ENCODE measurements around the gene SSTR3. TPM values are rescaled to one million over a fixed set of nuclear protein-coding genes. Genes with fewer than 3 reads are reported as not detected.

Gene SSTR3
- not detected in 5 replicates for total RNA-seq (2022; extraction: Qiagen RNA extraction; ENCODE audit: low read depth)

DNA sequence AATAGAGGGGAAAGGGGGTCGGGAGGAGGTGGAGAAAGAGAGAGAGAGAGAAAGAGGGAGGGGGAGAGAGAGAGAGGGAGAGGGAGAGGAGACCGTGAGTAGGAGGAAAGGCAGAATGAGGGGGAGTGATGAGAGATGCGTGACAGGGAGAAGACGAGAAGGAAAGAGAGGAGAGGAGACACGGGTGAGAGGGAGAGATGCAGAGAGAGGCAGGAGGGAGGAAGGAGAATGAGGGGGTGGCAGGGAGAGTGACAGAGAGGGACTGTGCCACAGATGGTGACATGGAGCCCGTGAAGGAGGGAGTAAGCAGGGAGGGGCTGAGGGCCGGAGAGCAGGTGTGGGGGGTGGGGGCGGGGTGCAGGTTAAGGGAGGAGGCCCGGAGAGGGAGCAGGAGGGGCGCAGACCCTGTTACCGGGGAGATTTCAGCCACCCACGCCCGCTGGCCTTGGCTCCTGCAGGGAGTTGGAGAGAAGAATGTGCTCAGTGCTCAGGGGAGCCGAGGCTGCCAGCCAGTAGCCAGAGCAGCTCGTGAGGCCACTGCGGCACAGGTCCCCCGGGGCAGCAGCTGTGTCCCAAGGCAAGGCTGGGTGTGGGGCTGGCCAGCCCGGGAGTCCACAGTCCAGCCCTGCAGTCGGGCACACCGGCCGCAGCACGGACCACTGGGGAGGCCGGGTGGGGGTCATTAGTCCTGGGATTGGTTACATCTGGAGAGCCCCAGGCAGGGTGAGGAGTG, at the start of gene SSTR3:
TSS of gene SSTR3 (minus strand) at position 304 of the 733 bp plus-strand sequence. CDS start 4,674 bp downstream, outside the sequence.

DNA sequence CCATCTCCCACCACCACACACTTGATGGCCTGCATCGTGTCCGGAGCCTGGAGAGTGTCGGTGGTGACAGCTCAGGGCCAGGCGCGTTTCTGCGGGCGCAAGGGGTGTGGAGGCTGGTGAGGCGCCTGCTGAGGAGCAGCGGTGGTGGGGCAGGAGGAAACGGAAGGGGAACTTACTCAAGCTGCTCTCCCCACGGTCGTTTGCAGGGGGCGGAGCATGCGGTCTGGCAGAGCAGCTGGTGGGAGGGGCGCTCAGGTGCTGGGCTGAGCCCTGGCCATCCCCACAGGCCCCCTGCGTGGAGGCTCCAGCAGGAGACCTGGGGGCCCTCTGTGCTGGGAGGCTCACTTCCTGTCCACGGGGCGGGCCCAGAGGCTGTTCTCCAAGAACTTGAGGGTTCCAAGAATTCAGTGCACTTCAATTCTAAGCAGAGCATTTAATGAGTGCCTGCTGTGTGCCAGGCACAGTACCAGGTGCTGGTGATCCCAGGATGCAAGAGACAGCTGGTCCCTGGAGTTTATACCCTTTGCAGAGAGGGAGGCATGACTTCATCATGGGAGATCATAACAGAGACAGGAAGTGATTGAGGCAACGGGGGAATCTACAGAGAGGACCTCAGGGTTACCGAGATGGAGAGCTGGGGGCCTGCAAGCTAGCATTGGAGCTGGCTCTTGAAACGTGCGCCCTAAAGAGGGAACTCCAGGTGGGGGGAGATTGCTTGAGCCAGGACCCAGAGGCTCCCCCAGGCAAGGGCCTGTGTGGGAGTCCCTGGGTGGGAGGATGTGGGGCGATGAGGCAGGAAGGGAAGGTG, 32.0 kb upstream of the SSTR3 start, which contains the start of gene RAC2:
TSS of gene RAC2 (minus strand) at position 156 of the 808 bp plus-strand sequence. CDS start at position 35, 121 bp downstream.

DNA sequence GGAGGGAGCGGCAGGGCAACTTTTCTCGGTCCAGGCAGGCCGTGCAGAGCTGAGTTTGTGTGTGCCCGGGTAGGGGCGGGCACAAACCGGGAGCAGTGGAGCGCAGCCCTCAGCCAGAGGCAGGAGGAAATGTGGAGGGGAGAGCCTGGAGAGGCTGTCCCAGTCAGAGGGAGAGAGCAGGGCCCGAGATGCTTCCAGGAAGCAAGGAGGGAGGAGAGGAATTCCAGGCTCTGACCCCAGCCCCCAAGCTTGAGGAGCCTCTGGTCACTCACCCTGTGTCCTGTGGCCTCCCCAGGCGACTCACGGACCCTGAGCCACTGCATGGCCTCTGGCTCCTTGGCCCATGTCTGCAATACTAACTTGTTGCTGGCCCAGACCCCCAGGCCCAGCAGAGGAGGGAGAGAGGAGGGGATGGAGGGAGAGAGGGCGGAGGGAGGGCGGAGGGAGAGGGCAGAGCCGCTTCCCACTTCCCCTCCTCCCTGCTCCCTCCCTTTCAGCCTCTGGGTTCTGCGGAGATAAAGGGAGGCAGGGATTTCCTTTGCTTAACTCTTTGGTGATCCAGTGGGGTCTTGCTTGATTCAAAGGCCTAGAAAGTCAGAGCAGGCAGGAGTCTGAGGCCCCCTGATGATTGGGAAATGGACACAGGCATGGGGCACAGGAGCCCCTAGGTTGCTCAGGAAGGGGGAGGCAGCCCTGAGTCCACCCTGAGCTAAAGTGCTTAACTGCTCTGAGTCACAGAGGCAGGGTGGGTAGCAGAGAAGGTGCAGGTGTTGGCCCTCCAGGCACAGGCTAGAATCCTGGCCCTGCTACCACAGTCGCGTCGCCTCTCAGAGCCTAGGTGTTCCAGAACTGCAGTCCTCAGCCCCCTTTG, 24.2 kb downstream of the SSTR3 start, which contains the start of gene C1QTNF6:
TSS of gene C1QTNF6 (minus strand) at position 357 of the 871 bp plus-strand sequence. CDS start at position 323, 34 bp downstream.

Other genes starting within 250 kb of the SSTR3 start
- gene TST, start 193.0 kb downstream of the SSTR3 start, total RNA-seq (2022; extraction: Qiagen RNA extraction; ENCODE audit: low read depth): 41.3 to 49.9 TPM (median 48.0 TPM) in 5 replicates
- gene MPST, start 192.7 kb downstream of the SSTR3 start, total RNA-seq (2022; extraction: Qiagen RNA extraction; ENCODE audit: low read depth): 41.8 to 71.1 TPM (median 60.9 TPM) in 5 replicates
- 22.1 to 27.5 TPM (median 23.5 TPM) in 5 replicates for gene KCTD17, start 160.7 kb downstream of the SSTR3 start, total RNA-seq (2022; extraction: Qiagen RNA extraction; ENCODE audit: low read depth)
- 0.02 TPM in 1 of 5 replicates, not detected in the others for gene TMPRSS6, start 102.8 kb downstream of the SSTR3 start, total RNA-seq (2022; extraction: Qiagen RNA extraction; ENCODE audit: low read depth)
- 0.06 to 0.15 TPM (median 0.13 TPM) in 5 replicates for gene IL2RB, start 62.6 kb downstream of the SSTR3 start, total RNA-seq (2022; extraction: Qiagen RNA extraction; ENCODE audit: low read depth)
- gene C1QTNF6, start 24.2 kb downstream of the SSTR3 start, total RNA-seq (2022; extraction: Qiagen RNA extraction; ENCODE audit: low read depth): 8.9 to 12.7 TPM (median 10.5 TPM) in 5 replicates
- 0.14 to 0.20 TPM (median 0.19 TPM) in 5 replicates for gene RAC2, start 31.8 kb upstream of the SSTR3 start, total RNA-seq (2022; extraction: Qiagen RNA extraction; ENCODE audit: low read depth)
- 0.53 to 1.2 TPM (median 0.99 TPM) in 5 replicates for gene CYTH4, start 70.0 kb upstream of the SSTR3 start, total RNA-seq (2022; extraction: Qiagen RNA extraction; ENCODE audit: low read depth)
- gene ELFN2, start 215.0 kb upstream of the SSTR3 start, total RNA-seq (2022; extraction: Qiagen RNA extraction; ENCODE audit: low read depth): 6.2 to 10.0 TPM (median 8.2 TPM) in 5 replicates

All from A549 treated with DMSO at 1 μM for 4 hours (cell line).